A549 (cell line): ENCODE measurements around the gene TNNI3. TPM values are rescaled to one million over a fixed set of nuclear protein-coding genes. Genes with fewer than 3 reads are reported as not detected.
A peak's percentile ranks its signal among the peaks of the same experiment; 100 is the strongest.

Experiments used
- ATAC-seq, 2 experiments: fragments of 200-7000 bp in 1 of 2; fragments of >200 bp in 1 of 2; cut with Nextera tagmentation in 1 of 2; cut with Tn5 transposase in 1 of 2; 3 replicates each; pipeline versions ENCODE4 v1.8.0 to v1.9.1; 2018 to 2020; ENCODE audit warnings: mild to moderate bottlenecking in 1 of 2, moderate library complexity in 1 of 2
- CTCF ChIA-PET: fragments of 300-600 bp; sonication (Branson Sonifier 250); formaldehyde crosslinking; extraction: SDS; loops from one replicate; lab custom pipeline; 2021; ENCODE audit warnings: antibody characterized with exemption, inconsistent platforms; lab: Yijun Ruan, JAX
- POLR2A ChIA-PET: fragments of 350-600 bp; formaldehyde crosslinking; extraction: SDS; loops from one replicate; lab custom pipeline; 2021; ENCODE audit warnings: antibody characterized with exemption, inconsistent platforms; lab: Yijun Ruan, JAX
- DNase-seq, 2 experiments: peaks; one replicate each; pipeline versions ENCODE4 v3.0.0 to v3.0.0-alpha.2; 2011 to 2016; ENCODE audit warnings: low read depth in 1 of 2, low spot score in 1 of 2
- FAIRE-seq: peaks from 2 replicates; lab custom pipeline; 2011; peaks lifted over from hg19 to GRCh38; lab: Jason Lieb, UNC
- H3K27ac ChIP-seq, 2 experiments: fragments of >200 bp; sonication (Bioruptor Twin); formaldehyde crosslinking; 3 replicates each; pipeline ENCODE4 v1.5.1; 2016 to 2017
- H3K4me1 ChIP-seq: fragments of >200 bp; sonication (Bioruptor Twin); formaldehyde crosslinking; 3 replicates; pipeline ENCODE4 v1.6.1; 2016
- H3K4me2 ChIP-seq: fragments of >200 bp; sonication (Bioruptor Twin); formaldehyde crosslinking; 3 replicates; pipeline ENCODE4 v1.6.1; 2016
- H3K4me3 ChIP-seq: fragments of >200 bp; sonication (Bioruptor Twin); formaldehyde crosslinking; 3 replicates; pipeline ENCODE4 v1.5.1; 2016
- H3K9me3 ChIP-seq: fragments of >200 bp; sonication (Bioruptor Twin); formaldehyde crosslinking; 3 replicates; pipeline ENCODE4 v1.6.1; 2016
- BHLHE40 ChIP-seq: IDR thresholded peaks from 2 replicates; pipeline ENCODE4 v1.6.1; 2012; ENCODE audit warnings: low read depth, low read length, inconsistent platforms
- CBX8 ChIP-seq: fragments of 200-600 bp; sonication (generic); IDR thresholded peaks from 2 replicates; pipeline ENCODE4 v1.6.1; 2016
- CEBPB ChIP-seq, 2 experiments: fragments of >200 bp in 1 of 2; sonication (Bioruptor Twin) in 1 of 2; formaldehyde crosslinking in 1 of 2; IDR thresholded peaks; 2 replicates each; pipeline ENCODE4 v1.6.1; 2012 to 2016
- CHD2 ChIP-seq: fragments of 150-350 bp; IDR thresholded peaks from 2 replicates; pipeline ENCODE4 v1.6.1; 2014; ENCODE audit warnings: low read length; ENCODE audit not compliant: partially characterized antibody
- EHF ChIP-seq: fragments of 250-450 bp; sonication (Bioruptor Pico); IDR thresholded peaks from 2 replicates; pipeline ENCODE4 v1.5.0; 2020; ENCODE audit warnings: mild to moderate bottlenecking
- EHMT2 ChIP-seq: fragments of 200-600 bp; sonication (generic); IDR thresholded peaks from 2 replicates; pipeline ENCODE4 v1.6.1; 2016; ENCODE audit warnings: antibody characterized with exemption, low read depth, mild to moderate bottlenecking, moderate library complexity
- EP300 ChIP-seq, 2 experiments: fragments of >200 bp; sonication (Bioruptor Twin); formaldehyde crosslinking; IDR thresholded peaks; 2 replicates in 1 of 2; 3 replicates in 1 of 2; pipeline ENCODE4 v1.6.1; 2016 to 2017
- ESRRA ChIP-seq: fragments of 150-350 bp; IDR thresholded peaks from 2 replicates; pipeline ENCODE4 v1.6.1; 2014; ENCODE audit warnings: mild to moderate bottlenecking, low read length, borderline replicate concordance
- FOSB ChIP-seq: fragments of 250-450 bp; sonication (Bioruptor Pico); IDR thresholded peaks from 2 replicates; pipeline ENCODE4 v1.5.0; 2020; ENCODE audit warnings: mild to moderate bottlenecking, moderate library complexity
- GATA3 ChIP-seq: IDR thresholded peaks from 2 replicates; pipeline ENCODE4 v1.6.1; 2012; ENCODE audit warnings: borderline replicate concordance
- HOXA7 ChIP-seq: fragments of 250-450 bp; sonication (Bioruptor Pico); IDR thresholded peaks from 2 replicates; pipeline ENCODE4 v1.5.0; 2020; ENCODE audit warnings: mild to moderate bottlenecking, moderate library complexity
- HOXB13 ChIP-seq: fragments of 250-450 bp; sonication (Bioruptor Pico); IDR thresholded peaks from 2 replicates; pipeline ENCODE4 v1.5.0; 2020; ENCODE audit warnings: low read depth, mild to moderate bottlenecking, moderate library complexity
- JUN ChIP-seq, 2 experiments: fragments of >200 bp; sonication (Bioruptor Twin); formaldehyde crosslinking; IDR thresholded peaks; 2 replicates in 1 of 2; 3 replicates in 1 of 2; pipeline ENCODE4 v1.6.1; 2016 to 2017
- MAFK ChIP-seq: fragments of 450-650 bp; IDR thresholded peaks from 2 replicates; pipeline ENCODE4 v1.6.1; 2014; ENCODE audit not compliant: partially characterized antibody
- NPAS2 ChIP-seq: fragments of 250-450 bp; sonication (Bioruptor Pico); IDR thresholded peaks from 2 replicates; pipeline ENCODE4 v1.8.0; 2022; ENCODE audit warnings: mild to moderate bottlenecking, moderate library complexity, borderline replicate concordance
- PHF8 ChIP-seq: fragments of 200-600 bp; sonication (generic); IDR thresholded peaks from 2 replicates; pipeline ENCODE4 v1.6.1; 2016; ENCODE audit warnings: low read depth, mild to moderate bottlenecking, antibody characterized with exemption, moderate library complexity, borderline replicate concordance
- RAD21 ChIP-seq, 2 experiments: fragments of >200 bp in 1 of 2; sonication (Bioruptor Twin) in 1 of 2; formaldehyde crosslinking in 1 of 2; IDR thresholded peaks in 1 of 2; conservative IDR thresholded peaks in 1 of 2; 2 replicates in 1 of 2; 3 replicates in 1 of 2; pipeline ENCODE4 v1.6.1; 2012 to 2018; ENCODE audit warnings: inconsistent platforms in 1 of 2
- RARB ChIP-seq: fragments of 250-450 bp; sonication (Bioruptor Pico); IDR thresholded peaks from 2 replicates; pipeline ENCODE4 v1.8.0; 2021; ENCODE audit warnings: mild to moderate bottlenecking, moderate library complexity
- RCOR1 ChIP-seq: fragments of 150-350 bp; IDR thresholded peaks from 2 replicates; pipeline ENCODE4 v1.6.1; 2014; ENCODE audit warnings: antibody characterized with exemption, low read length, low read depth
- RNF2 ChIP-seq: fragments of 200-600 bp; sonication (generic); IDR thresholded peaks from 2 replicates; pipeline ENCODE4 v1.6.1; 2016; ENCODE audit warnings: low read depth, mild to moderate bottlenecking, antibody characterized with exemption, moderate library complexity, borderline replicate concordance
- SREBF2 ChIP-seq: fragments of 450-650 bp; IDR thresholded peaks from 2 replicates; pipeline ENCODE4 v1.6.1; 2014; ENCODE audit warnings: mild to moderate bottlenecking, moderate library complexity
- TFCP2L1 ChIP-seq: fragments of 250-450 bp; sonication (Bioruptor Pico); IDR thresholded peaks from 2 replicates; pipeline ENCODE4 v1.5.0; 2021; ENCODE audit warnings: mild to moderate bottlenecking
- ZC3H11A ChIP-seq: fragments of 450-650 bp; IDR thresholded peaks from 2 replicates; pipeline ENCODE4 v1.6.1; 2014; ENCODE audit warnings: antibody characterized with exemption, mild to moderate bottlenecking
- ZFP36 ChIP-seq: fragments of 450-650 bp; IDR thresholded peaks from 2 replicates; pipeline ENCODE4 v1.6.1; 2014; ENCODE audit warnings: borderline replicate concordance; ENCODE audit not compliant: partially characterized antibody
- ZNF302 ChIP-seq: fragments of 250-450 bp; sonication (Bioruptor Pico); IDR thresholded peaks from 2 replicates; pipeline ENCODE4 v1.9.0; 2021; ENCODE audit warnings: inconsistent platforms, mild to moderate bottlenecking, moderate library complexity
- WGBS: methylation state at CpG from one replicate; pipeline ENCODE4 v1.1.6; 2017; ENCODE audit errors: missing lambda C conversion rate; 5-methylcytosine and 5-hydroxymethylcytosine counted together
- polyA plus RNA-seq, 4 experiments: library from polyadenylated mRNA; depleted of rRNA in 3 of 4; stranded (reverse); fragments of >200 nt; fragmentation: RNase III in 1 of 4; extraction: RNeasy Plus Mini Kit Qiagen cat#74134 plus additional on column Dnase treatment in 1 of 4; gene quantifications; 2 replicates in 3 of 4; 3 replicates in 1 of 4; pipeline ENCODE4 v1.2.3, GENCODE V29; 2011 to 2017
- TF ChIP-seq, protein P1 (sequence below): fragments of 250-450 bp; sonication (Bioruptor Pico); IDR thresholded peaks from 2 replicates; pipeline ENCODE4 v1.5.0; 2021; ENCODE audit warnings: mild to moderate bottlenecking, moderate library complexity, borderline replicate concordance
- TF ChIP-seq, protein P2 (sequence below): fragments of >200 bp; sonication (Bioruptor Twin); formaldehyde crosslinking; IDR thresholded peaks from 3 replicates; pipeline ENCODE4 v1.5.1; 2016
- TF ChIP-seq, protein P3 (sequence below): fragments of 150-350 bp; IDR thresholded peaks from 2 replicates; pipeline ENCODE4 v1.6.1; 2014; ENCODE audit warnings: low read depth, mild to moderate bottlenecking, low read length

TNNI3 gene
- polyA plus RNA-seq, 2 of the 4 experiments (the other 2 are of a cell fraction), result 6.5 to 7.8 TPM

DNA sequence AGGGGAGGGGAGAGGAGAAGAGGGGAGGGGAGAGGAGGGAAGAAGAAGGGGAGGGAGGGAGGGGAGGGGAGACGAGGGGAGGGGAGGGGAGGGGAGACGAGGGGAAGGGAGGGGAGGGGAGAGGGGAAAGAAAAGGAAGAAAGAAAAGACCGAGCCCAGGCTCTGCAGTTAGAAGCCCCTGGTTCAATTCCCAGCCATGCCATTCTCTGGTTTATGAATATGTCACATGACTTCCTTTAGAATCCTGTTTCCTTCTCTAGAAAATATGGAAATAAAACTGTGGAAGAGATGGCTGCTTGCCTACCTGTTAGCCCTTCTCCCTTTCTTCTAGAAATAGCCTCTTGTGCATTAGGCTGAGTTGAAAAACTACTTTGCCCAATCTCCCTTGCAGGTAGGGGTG is 22.8 kb downstream of the TNNI3 start:
- no peaks in the 10 kb centered on the region for H3K4me1 ChIP-seq
- no peak overlapping the region for H3K27ac ChIP-seq
- CTCF ChIA-PET, result interaction anchor here (0.6 to 5.1 kb wide), 3 partner anchors 26 to 51 kb away, joined by 3 to 25 read pairs (median 4); no protein-coding TSS in a partner anchor
- no peaks in the 10 kb centered on the region for H3K9me3 ChIP-seq
- H3K4me3 ChIP-seq, result no peak overlapping the region
- no peak for ATAC-seq
- FAIRE-seq, result no peak
- TF ChIP-seq FOSB (CRISPR knock-in tag), result no peak
- TF ChIP-seq, protein P1, sequence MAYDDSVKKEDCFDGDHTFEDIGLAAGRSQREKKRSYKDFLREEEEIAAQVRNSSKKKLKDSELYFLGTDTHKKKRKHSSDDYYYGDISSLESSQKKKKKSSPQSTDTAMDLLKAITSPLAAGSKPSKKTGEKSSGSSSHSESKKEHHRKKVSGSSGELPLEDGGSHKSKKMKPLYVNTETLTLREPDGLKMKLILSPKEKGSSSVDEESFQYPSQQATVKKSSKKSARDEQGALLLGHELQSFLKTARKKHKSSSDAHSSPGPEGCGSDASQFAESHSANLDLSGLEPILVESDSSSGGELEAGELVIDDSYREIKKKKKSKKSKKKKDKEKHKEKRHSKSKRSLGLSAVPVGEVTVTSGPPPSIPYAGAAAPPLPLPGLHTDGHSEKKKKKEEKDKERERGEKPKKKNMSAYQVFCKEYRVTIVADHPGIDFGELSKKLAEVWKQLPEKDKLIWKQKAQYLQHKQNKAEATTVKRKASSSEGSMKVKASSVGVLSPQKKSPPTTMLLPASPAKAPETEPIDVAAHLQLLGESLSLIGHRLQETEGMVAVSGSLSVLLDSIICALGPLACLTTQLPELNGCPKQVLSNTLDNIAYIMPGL (CRISPR knock-in tag), result no peak
- no peak for TF ChIP-seq HOXA7 (CRISPR knock-in tag)
- no peak for TF ChIP-seq ZC3H11A
- no peak for TF ChIP-seq NPAS2 (CRISPR knock-in tag)
- TF ChIP-seq BHLHE40, result no peak
- TF ChIP-seq PHF8, result no peak
- no peak for TF ChIP-seq SREBF2
- no peak for TF ChIP-seq ZFP36
- TF ChIP-seq JUN (IDR thresholded peaks at IDR 0.05), result no peak
- no peak for TF ChIP-seq EP300 (IDR thresholded peaks at IDR 0.05)
- no peak for TF ChIP-seq RCOR1
- no peak for TF ChIP-seq CBX8
- TF ChIP-seq, protein P2, sequence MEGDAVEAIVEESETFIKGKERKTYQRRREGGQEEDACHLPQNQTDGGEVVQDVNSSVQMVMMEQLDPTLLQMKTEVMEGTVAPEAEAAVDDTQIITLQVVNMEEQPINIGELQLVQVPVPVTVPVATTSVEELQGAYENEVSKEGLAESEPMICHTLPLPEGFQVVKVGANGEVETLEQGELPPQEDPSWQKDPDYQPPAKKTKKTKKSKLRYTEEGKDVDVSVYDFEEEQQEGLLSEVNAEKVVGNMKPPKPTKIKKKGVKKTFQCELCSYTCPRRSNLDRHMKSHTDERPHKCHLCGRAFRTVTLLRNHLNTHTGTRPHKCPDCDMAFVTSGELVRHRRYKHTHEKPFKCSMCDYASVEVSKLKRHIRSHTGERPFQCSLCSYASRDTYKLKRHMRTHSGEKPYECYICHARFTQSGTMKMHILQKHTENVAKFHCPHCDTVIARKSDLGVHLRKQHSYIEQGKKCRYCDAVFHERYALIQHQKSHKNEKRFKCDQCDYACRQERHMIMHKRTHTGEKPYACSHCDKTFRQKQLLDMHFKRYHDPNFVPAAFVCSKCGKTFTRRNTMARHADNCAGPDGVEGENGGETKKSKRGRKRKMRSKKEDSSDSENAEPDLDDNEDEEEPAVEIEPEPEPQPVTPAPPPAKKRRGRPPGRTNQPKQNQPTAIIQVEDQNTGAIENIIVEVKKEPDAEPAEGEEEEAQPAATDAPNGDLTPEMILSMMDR, result no peak
- TF ChIP-seq EHF, result no peak
- TF ChIP-seq HOXB13, result no peak
- no peak for TF ChIP-seq EHMT2
- H3K4me2 ChIP-seq, result no peak overlapping the region
- WGBS, result 66% methylated on average over 1 of the region's 3 CpGs
- DNase-seq, result no peak
- POLR2A ChIA-PET, result no interaction called here

DNA sequence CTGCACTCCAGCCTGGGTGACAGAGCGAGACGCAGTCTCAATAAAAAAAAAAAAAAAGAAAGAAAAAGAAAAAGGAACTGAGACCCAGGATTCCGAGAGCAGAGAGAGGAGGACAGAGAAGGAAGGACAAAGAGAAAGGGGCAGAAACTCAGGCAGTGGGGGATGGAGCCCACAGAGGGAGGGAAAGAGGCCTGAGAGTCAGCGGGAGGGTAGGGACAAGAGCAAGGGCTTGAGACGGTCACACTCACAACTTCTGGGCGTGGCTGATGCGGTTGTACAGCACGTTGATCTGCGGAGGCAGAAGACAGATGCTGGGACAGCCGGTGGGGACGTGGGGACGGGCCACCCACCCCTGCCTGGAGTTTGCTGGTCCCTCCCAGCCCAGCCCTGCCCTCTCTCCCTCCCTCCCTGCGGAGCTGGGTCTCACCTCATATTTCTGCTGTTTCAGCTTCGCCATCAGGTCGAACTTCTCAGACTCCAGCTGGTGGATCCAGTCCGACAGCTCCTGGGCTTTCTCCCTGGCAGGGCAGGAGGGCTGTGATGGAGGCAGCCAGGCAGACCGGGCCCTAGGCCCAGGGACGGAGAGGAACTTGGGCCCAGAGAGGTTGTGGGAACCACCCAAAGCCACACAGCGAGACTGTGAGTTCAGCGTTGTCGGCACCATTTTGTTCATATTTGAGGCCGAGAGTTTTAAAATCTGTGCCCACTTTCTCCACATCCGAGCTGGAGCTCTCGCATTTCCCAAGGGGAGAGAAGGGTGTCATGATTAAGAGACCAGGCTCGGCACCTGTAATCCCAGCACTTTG is 23.7 kb downstream of the TNNI3 start:
- FAIRE-seq, result no peak
- H3K9me3 ChIP-seq, result no peaks in the 10 kb centered on the region
- H3K4me3 ChIP-seq, result no peak overlapping the region
- H3K27ac ChIP-seq, result no peak overlapping the region
- H3K4me2 ChIP-seq, result no peak overlapping the region
- H3K4me1 ChIP-seq, result no peaks in the 10 kb centered on the region
- POLR2A ChIA-PET, result no interaction called here
- no peak for TF ChIP-seq RARB (CRISPR knock-in tag)
- peak; percentile 54 for TF ChIP-seq ZFP36
- TF ChIP-seq, all 56 proteins: peak for 1
- CTCF ChIA-PET, result interaction anchor here (0.6 to 5.1 kb wide), 7 partner anchors 7 to 466 kb away, joined by 3 to 25 read pairs (median 3); partner anchors contain the start of genes FIZ1 and ZNF524
- 84% methylated on average over 25 of the region's 25 CpGs for WGBS
- ATAC-seq, result no peak
- DNase-seq, result no peak

DNA sequence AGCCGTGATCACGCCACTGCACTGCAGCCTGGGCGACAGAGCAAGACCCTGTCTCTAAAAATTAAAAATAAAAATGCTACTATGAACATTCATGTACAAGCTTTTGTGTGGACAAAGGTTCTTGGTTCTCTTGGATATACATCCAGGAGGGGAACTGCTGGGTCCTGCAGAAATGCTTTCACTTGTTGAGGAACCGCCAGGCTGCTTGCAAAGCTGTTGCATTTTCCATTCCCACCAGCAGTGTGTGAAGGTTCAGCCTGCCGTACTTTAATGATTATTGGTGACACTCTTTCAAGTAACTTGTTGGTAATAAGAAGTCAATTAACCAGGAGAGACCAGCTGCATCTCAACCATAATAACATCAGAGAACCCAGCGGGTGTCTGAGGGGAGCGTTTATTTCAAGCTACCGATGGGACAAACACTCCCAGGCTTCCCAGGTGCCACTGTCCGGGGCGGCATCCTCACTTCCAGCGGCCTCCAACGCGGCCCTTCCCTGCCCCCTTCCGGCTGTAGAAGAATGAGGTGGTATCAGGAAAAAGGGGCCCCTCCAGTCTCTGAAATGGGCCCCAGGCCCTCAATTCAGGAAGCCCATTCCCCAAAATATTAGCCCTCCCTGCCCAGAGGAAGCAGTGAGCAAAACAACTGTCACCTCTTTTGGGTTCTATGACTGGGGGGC is 24.9 kb downstream of the TNNI3 start:
- Histone ChIP-seq H3K4me3 (no peak overlapping the region), H3K27ac (no peak overlapping the region), H3K4me1 (no peaks in the 10 kb centered on the region), H3K9me3 (no peaks in the 10 kb centered on the region), H3K4me2 (no peak overlapping the region)
- DNase-seq (no peak), ATAC-seq (no peak), FAIRE-seq (no peak)
- ChIA-PET CTCF (interaction anchor here (0.8 to 5.1 kb wide), 10 partner anchors 9 to 467 kb away, joined by 3 to 25 read pairs (median 5); partner anchors contain the start of genes FIZ1 and ZNF524), POLR2A (no interaction called here)
- 92% methylated on average over 14 of the region's 14 CpGs for WGBS
- no peak for TF ChIP-seq TFCP2L1 (CRISPR knock-in tag)
- no peak for TF ChIP-seq RAD21 (conservative IDR thresholded peaks at IDR 0.05 in 1 of 2, IDR thresholded peaks at IDR 0.05 in 1 of 2)
- no peak for TF ChIP-seq CHD2
- no peak for TF ChIP-seq CBX8
- TF ChIP-seq CEBPB (IDR thresholded peaks at IDR 0.05), result no peak
- no peak for TF ChIP-seq ZNF302 (CRISPR knock-in tag)
- TF ChIP-seq, protein P3, sequence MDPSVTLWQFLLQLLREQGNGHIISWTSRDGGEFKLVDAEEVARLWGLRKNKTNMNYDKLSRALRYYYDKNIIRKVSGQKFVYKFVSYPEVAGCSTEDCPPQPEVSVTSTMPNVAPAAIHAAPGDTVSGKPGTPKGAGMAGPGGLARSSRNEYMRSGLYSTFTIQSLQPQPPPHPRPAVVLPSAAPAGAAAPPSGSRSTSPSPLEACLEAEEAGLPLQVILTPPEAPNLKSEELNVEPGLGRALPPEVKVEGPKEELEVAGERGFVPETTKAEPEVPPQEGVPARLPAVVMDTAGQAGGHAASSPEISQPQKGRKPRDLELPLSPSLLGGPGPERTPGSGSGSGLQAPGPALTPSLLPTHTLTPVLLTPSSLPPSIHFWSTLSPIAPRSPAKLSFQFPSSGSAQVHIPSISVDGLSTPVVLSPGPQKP, result no peak
- TF ChIP-seq MAFK, result no peak
- no peak for TF ChIP-seq ESRRA
- TF ChIP-seq RNF2, result no peak
- no peak for TF ChIP-seq GATA3
- TF ChIP-seq SREBF2, result no peak
